Measurements from ENCODE around the gene FFAR1. TPM values are rescaled to one million over a fixed set of nuclear protein-coding genes. Genes with fewer than 3 reads are reported as not detected.

The FFAR1 gene
- total RNA-seq, 4 donors from 2014 or later: not detected

- H3K9me3 ChIP-seq: no peaks in the 10 kb centered on the region
- TF ChIP-seq POLR2A (IDR thresholded peaks at IDR 0.05) (no peak), CTCF (IDR thresholded peaks at IDR 0.05) (no peak)
- H3K36me3 ChIP-seq: no peaks in the 10 kb centered on the region
- intact Hi-C loops (cut with DNase I): loop anchor here (5.0 kb wide), 1 partner anchor 69 kb away; no protein-coding TSS in a partner anchor
- H3K27me3 ChIP-seq: no peaks in the 10 kb centered on the region
- H3K4me3 ChIP-seq (replicated peaks in 1 of 3): no peak overlapping the region
- H3K4me1 ChIP-seq: no peaks in the 10 kb centered on the region
- DNase-seq: no peak
- 72 to 81% methylated on average over 26 to 28 of the region's 28 CpGs for whole genome bisulfite sequencing, 2 donors
- H3K27ac ChIP-seq: no peak overlapping the region
These were observed 1.3 kb upstream of the FFAR1 start for GRCh38 chr19:35346193-35347052.

- intact Hi-C loops (cut with DNase I): loop anchor here (5.0 kb wide), 1 partner anchor 71 kb away; no protein-coding TSS in a partner anchor
- Histone ChIP-seq H3K4me1 (no peaks in the 10 kb centered on the region), H3K36me3 (no peaks in the 10 kb centered on the region), H3K4me3 (replicated peaks in 1 of 3) (no peak overlapping the region), H3K9me3 (no peaks in the 10 kb centered on the region), H3K27ac (no peak overlapping the region), H3K27me3 (no peaks in the 10 kb centered on the region)
- no peak for DNase-seq
- 88 to 90% methylated on average over 7 of the region's 7 CpGs for WGBS, 2 donors
- TF ChIP-seq POLR2A (IDR thresholded peaks at IDR 0.05) (no peak), CTCF (IDR thresholded peaks at IDR 0.05) (no peak)
These were observed 212 bp downstream of the FFAR1 start for GRCh38 chr19:35347930-35348298.

- H3K36me3 ChIP-seq: no peaks in the 10 kb centered on the region
- intact Hi-C loops (cut with DNase I): loop anchor here (5.0 kb wide), 1 partner anchor 72 kb away; no protein-coding TSS in a partner anchor
- no peak overlapping the region for H3K27ac ChIP-seq
- no peak for TF ChIP-seq POLR2A (IDR thresholded peaks at IDR 0.05)
- no peak for TF ChIP-seq CTCF (IDR thresholded peaks at IDR 0.05)
- DNase-seq: no peak
- H3K4me1 ChIP-seq: no peaks in the 10 kb centered on the region
- WGBS, 2 donors: 83 to 88% methylated on average over 17 to 18 of the region's 18 CpGs
- H3K27me3 ChIP-seq: no peaks in the 10 kb centered on the region
- H3K4me3 ChIP-seq (replicated peaks in 1 of 3): no peak overlapping the region
- H3K9me3 ChIP-seq: no peaks in the 10 kb centered on the region
These were observed 1.4 kb downstream of the FFAR1 start for GRCh38 chr19:35348911-35349611.

- Histone ChIP-seq H3K27ac (no peak overlapping the region), H3K9me3 (no peaks in the 10 kb centered on the region), H3K36me3 (no peaks in the 10 kb centered on the region), H3K4me3 (replicated peaks in 1 of 3) (no peak overlapping the region), H3K27me3 (no peaks in the 10 kb centered on the region), H3K4me1 (no peaks in the 10 kb centered on the region)
- intact Hi-C loops (cut with DNase I): loop anchor here (5.0 to 10.0 kb wide), 4 partner anchors 73 to 265 kb away; partner anchors contain the start of genes HAUS5 and KRTDAP
- 79 to 84% methylated on average over 14 to 15 of the region's 17 CpGs for WGBS, 2 donors
- TF ChIP-seq POLR2A (IDR thresholded peaks at IDR 0.05): no peak
- no peak for TF ChIP-seq CTCF (IDR thresholded peaks at IDR 0.05)
- no peak for DNase-seq
These were observed 2.2 kb downstream of the FFAR1 start for GRCh38 chr19:35349614-35350521.
